NB4 (cell line): ENCODE results near the gene PVR.
"Not testable (repeated sequence)": the region's sequence is repeated elsewhere in the genome, so short reads cannot be mapped to it uniquely, and the experiment has no call there.

Experiments
- MYC ChIP-seq: IDR thresholded peaks from 2 replicates; pipeline ENCODE4 v1.6.1; 2011; ENCODE audit warnings: low read depth, low read length
- POLR2A ChIP-seq: IDR thresholded peaks from 2 replicates; pipeline ENCODE4 v1.6.1; 2011; ENCODE audit warnings: mild to moderate bottlenecking; ENCODE audit not compliant: insufficient read length; ENCODE audit errors: extremely low read depth
- TF ChIP-seq, protein P1 (sequence below): IDR thresholded peaks from one replicate; pipeline ENCODE4 v1.5.1; 2012; ENCODE audit warnings: low read depth, low read length
- TF ChIP-seq, protein P2 (sequence below): IDR thresholded peaks from 2 replicates; pipeline ENCODE4 v1.6.1; 2011; ENCODE audit warnings: low read depth, low read length

DNA sequence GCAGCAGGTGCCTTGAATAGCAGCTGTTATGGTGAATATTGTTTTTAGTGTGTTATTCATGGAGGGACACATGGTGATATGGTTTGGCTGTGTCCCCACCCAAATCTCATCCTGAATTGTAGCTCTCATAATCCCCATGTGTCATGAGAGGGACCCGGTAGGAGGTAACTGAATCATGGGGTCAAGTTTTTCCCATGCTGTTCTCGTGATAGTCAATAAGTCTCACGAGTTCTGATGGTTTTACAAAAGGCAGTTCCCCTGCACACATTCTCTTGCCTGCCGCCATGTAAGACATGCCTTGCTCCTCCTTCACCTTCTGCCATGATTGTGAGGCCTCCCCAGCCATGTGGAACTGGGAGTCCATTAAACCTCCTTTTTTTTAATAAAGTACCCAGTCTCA is 18.1 kb upstream of the PVR start:
- TF ChIP-seq, protein P1, sequence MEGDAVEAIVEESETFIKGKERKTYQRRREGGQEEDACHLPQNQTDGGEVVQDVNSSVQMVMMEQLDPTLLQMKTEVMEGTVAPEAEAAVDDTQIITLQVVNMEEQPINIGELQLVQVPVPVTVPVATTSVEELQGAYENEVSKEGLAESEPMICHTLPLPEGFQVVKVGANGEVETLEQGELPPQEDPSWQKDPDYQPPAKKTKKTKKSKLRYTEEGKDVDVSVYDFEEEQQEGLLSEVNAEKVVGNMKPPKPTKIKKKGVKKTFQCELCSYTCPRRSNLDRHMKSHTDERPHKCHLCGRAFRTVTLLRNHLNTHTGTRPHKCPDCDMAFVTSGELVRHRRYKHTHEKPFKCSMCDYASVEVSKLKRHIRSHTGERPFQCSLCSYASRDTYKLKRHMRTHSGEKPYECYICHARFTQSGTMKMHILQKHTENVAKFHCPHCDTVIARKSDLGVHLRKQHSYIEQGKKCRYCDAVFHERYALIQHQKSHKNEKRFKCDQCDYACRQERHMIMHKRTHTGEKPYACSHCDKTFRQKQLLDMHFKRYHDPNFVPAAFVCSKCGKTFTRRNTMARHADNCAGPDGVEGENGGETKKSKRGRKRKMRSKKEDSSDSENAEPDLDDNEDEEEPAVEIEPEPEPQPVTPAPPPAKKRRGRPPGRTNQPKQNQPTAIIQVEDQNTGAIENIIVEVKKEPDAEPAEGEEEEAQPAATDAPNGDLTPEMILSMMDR: not testable (repeated sequence)
- TF ChIP-seq POLR2A, MYC: not testable (repeated sequence)
- TF ChIP-seq, protein P2, sequence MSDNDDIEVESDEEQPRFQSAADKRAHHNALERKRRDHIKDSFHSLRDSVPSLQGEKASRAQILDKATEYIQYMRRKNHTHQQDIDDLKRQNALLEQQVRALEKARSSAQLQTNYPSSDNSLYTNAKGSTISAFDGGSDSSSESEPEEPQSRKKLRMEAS: not testable (repeated sequence)
